ENCODE measurements around the gene ZNF512B. TPM values are rescaled to one million over a fixed set of nuclear protein-coding genes. Genes with fewer than 3 reads are reported as not detected.

The ZNF512B gene
- polyA plus RNA-seq, 2 of the 4 experiments (the other 2 are of a cell fraction), result 2.1 to 16.8 TPM

GRCh38 chr20:63952769-63953168 is 17.0 kb downstream of the ZNF512B start:
- Histone ChIP-seq H3K4me1 (peaks cover 51% of the 10 kb centered on the region), H3K9me3 (no peaks in the 10 kb centered on the region), H3K4me2 (no peak overlapping the region), H3K27ac (no peak overlapping the region), H3K4me3 (no peak overlapping the region)
- ChIA-PET POLR2A (no interaction called here), CTCF (interaction anchor here (0.9 to 2.1 kb wide), 4 partner anchors 10 to 415 kb away, joined by 3 to 8 read pairs (median 4); partner anchors contain the start of gene PTK6)
- TF ChIP-seq KDM5A (IDR thresholded peaks at IDR 0.05) (no peak), EHMT2 (IDR thresholded peaks at IDR 0.05; ENCODE audit: low read depth) (no peak), FOSL2 (IDR thresholded peaks at IDR 0.05) (no peak), FOSL2 (CRISPR knock-in tag; IDR thresholded peaks at IDR 0.05) (no peak), ZNF302 (CRISPR knock-in tag; IDR thresholded peaks at IDR 0.05) (no peak), MYC (IDR thresholded peaks at IDR 0.05; ENCODE audit: borderline replicate concordance, low read length) (no peak), GATA3 (IDR thresholded peaks at IDR 0.05; ENCODE audit: borderline replicate concordance) (no peak), RFX5 (IDR thresholded peaks at IDR 0.05) (no peak), ESRRA (IDR thresholded peaks at IDR 0.05; ENCODE audit: borderline replicate concordance, low read length) (no peak), USF2 (IDR thresholded peaks at IDR 0.05) (no peak)
- TF ChIP-seq, protein P1, sequence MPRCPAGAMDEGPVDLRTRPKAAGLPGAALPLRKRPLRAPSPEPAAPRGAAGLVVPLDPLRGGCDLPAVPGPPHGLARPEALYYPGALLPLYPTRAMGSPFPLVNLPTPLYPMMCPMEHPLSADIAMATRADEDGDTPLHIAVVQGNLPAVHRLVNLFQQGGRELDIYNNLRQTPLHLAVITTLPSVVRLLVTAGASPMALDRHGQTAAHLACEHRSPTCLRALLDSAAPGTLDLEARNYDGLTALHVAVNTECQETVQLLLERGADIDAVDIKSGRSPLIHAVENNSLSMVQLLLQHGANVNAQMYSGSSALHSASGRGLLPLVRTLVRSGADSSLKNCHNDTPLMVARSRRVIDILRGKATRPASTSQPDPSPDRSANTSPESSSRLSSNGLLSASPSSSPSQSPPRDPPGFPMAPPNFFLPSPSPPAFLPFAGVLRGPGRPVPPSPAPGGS (IDR thresholded peaks at IDR 0.05), result no peak
- DNase-seq (ENCODE audit: low read depth in 1 of 2, low spot score in 1 of 2), result no peak
- no peak for ATAC-seq
- no peak for FAIRE-seq
- WGBS (ENCODE audit: missing lambda C conversion rate), result 87% methylated on average over 14 of the region's 14 CpGs

- DNase-seq (ENCODE audit: low read depth in 1 of 2, low spot score in 1 of 2) (no peak), ATAC-seq (no peak), FAIRE-seq (no peak)
- ChIA-PET CTCF (interaction anchor here (1.1 to 2.1 kb wide), 5 partner anchors 10 to 414 kb away, joined by 3 to 8 read pairs (median 4); partner anchors contain the start of gene PTK6), POLR2A (no interaction called here)
- Histone ChIP-seq H3K4me2 (no peak overlapping the region), H3K4me1 (peaks cover 46% of the 10 kb centered on the region), H3K9me3 (no peaks in the 10 kb centered on the region), H3K4me3 (no peak overlapping the region), H3K27ac (no peak overlapping the region)
- TF ChIP-seq NR3C1 (IDR thresholded peaks at IDR 0.05) (no peak), GATA3 (IDR thresholded peaks at IDR 0.05; ENCODE audit: borderline replicate concordance) (no peak), CEBPB (IDR thresholded peaks at IDR 0.05) (no peak), PBX3 (IDR thresholded peaks at IDR 0.05) (no peak), CBX8 (IDR thresholded peaks at IDR 0.05) (no peak), JUN (IDR thresholded peaks at IDR 0.05) (no peak), POLR2AphosphoS2 (conservative IDR thresholded peaks at IDR 0.05; ENCODE audit: low read length) (no peak), E2F6 (IDR thresholded peaks at IDR 0.05; ENCODE audit: borderline replicate concordance, low read depth) (no peak), HOXA7 (CRISPR knock-in tag; IDR thresholded peaks at IDR 0.05) (no peak), USF2 (IDR thresholded peaks at IDR 0.05) (no peak), TP53 (CRISPR knock-in tag; IDR thresholded peaks at IDR 0.05) (no peak), ATOH8 (CRISPR knock-in tag; IDR thresholded peaks at IDR 0.05; ENCODE audit: low read depth) (no peak)
- 90% methylated on average over 13 of the region's 15 CpGs for WGBS (ENCODE audit: missing lambda C conversion rate)
These were observed 17.6 kb downstream of the ZNF512B start for GRCh38 chr20:63952210-63952535.

Data from A549 (cell line).